Tibial nerve (tissue), 3 donors: Measurements from ENCODE around the gene MIA2.

Experiments used
- POLR2A ChIP-seq, 2 donors: fragments of 450-650 bp; IDR thresholded peaks; one replicate each; pipeline ENCODE4 v1.6.1; 2017; ENCODE audit warnings: antibody characterized with exemption in 2 of 2, mild to moderate bottlenecking in 2 of 2, moderate library complexity in 2 of 2
- TF ChIP-seq, protein P1 (sequence below), 5 experiments: fragments of 200-600 bp in 3 of 5; fragments of 450-650 bp in 2 of 5; sonication (generic) in 3 of 5; IDR thresholded peaks; one replicate each; pipeline ENCODE4 v1.5.1; 2016 to 2019; ENCODE audit warnings: antibody characterized with exemption in 5 of 5, mild to moderate bottlenecking in 3 of 5, moderate library complexity in 2 of 5

DNA sequence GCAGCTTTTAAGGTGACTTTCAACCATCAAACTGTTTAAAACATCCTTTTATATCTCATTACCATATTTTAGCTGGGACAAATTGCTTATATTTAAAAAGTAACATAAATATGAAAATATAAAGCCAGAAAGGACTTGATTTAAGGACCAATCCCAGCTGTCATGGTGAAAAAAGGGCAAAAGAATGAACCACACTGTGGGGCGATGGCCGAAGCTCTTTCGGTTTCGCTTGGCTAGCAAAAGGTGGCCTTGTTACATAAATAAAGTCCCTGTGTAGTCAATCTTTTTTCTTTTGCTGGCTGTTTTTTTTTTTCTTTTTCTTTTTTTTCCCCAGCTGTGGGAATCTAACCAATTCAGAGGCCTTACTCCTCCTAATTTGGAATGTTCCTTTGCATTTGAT is 147.7 kb downstream of the MIA2 start:
- TF ChIP-seq, protein P1, sequence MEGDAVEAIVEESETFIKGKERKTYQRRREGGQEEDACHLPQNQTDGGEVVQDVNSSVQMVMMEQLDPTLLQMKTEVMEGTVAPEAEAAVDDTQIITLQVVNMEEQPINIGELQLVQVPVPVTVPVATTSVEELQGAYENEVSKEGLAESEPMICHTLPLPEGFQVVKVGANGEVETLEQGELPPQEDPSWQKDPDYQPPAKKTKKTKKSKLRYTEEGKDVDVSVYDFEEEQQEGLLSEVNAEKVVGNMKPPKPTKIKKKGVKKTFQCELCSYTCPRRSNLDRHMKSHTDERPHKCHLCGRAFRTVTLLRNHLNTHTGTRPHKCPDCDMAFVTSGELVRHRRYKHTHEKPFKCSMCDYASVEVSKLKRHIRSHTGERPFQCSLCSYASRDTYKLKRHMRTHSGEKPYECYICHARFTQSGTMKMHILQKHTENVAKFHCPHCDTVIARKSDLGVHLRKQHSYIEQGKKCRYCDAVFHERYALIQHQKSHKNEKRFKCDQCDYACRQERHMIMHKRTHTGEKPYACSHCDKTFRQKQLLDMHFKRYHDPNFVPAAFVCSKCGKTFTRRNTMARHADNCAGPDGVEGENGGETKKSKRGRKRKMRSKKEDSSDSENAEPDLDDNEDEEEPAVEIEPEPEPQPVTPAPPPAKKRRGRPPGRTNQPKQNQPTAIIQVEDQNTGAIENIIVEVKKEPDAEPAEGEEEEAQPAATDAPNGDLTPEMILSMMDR (IDR thresholded peaks at IDR 0.05) = no peak
- no peak for TF ChIP-seq POLR2A (IDR thresholded peaks at IDR 0.05)
